Measurements from ENCODE around the gene DUSP5.

The DUSP5 gene

GRCh38 chr10:110501142-110501937, 3.6 kb downstream of the DUSP5 start:
- DNase-seq, result no peak

GRCh38 chr10:110502072-110502845, 4.6 kb downstream of the DUSP5 start:
- no peak for DNase-seq

GRCh38 chr10:110502851-110503301, 5.2 kb downstream of the DUSP5 start:
- no peak for DNase-seq

- DNase-seq, result no peak
Measured at GRCh38 chr10:110503528-110504110, 5.9 kb downstream of the DUSP5 start.

GRCh38 chr10:110504111-110504735, 6.5 kb downstream of the DUSP5 start:
- DNase-seq, result no peak

GRCh38 chr10:110505130-110505770, 7.5 kb downstream of the DUSP5 start:
- DNase-seq, result no peak

GRCh38 chr10:110506448-110506847, 8.7 kb downstream of the DUSP5 start:
- DNase-seq, result no peak

GRCh38 chr10:110507346-110507745, 9.6 kb downstream of the DUSP5 start:
- no peak for DNase-seq

- no peak for DNase-seq
Measured at GRCh38 chr10:110508159-110508788, 10.6 kb downstream of the DUSP5 start.

- no peak for DNase-seq
Measured at GRCh38 chr10:110508806-110509544, 11.3 kb downstream of the DUSP5 start.

GRCh38 chr10:110509560-110509959, 11.9 kb downstream of the DUSP5 start:
- DNase-seq, result no peak

- no peak for DNase-seq
Measured at GRCh38 chr10:110510086-110510485, 12.4 kb downstream of the DUSP5 start.

- DNase-seq, result no peak
Measured at GRCh38 chr10:110510730-110511129, 13.0 kb downstream of the DUSP5 start.

- no peak for DNase-seq
Measured at GRCh38 chr10:110511734-110512449, 14.2 kb downstream of the DUSP5 start.

GRCh38 chr10:110512461-110513187, 14.9 kb downstream of the DUSP5 start:
- DNase-seq, result no peak

GRCh38 chr10:110513949-110514348, 16.2 kb downstream of the DUSP5 start:
- DNase-seq, result no peak

GRCh38 chr10:110514848-110515247, 17.1 kb downstream of the DUSP5 start:
- no peak for DNase-seq

- DNase-seq, result no peak
Measured at GRCh38 chr10:110516815-110517492, 19.2 kb downstream of the DUSP5 start.

GRCh38 chr10:110522365-110522988, 24.8 kb downstream of the DUSP5 start:
- no peak for DNase-seq
